SK-N-DZ (cell line): Measurements from ENCODE around the gene VCX2.
"Not testable (repeated sequence)": the region's sequence is repeated elsewhere in the genome, so short reads cannot be mapped to it uniquely, and the experiment has no call there.

ENCODE experiments used
- DNase-seq: peaks from one replicate; pipeline ENCODE4 v3.0.0-alpha.2; 2015; ENCODE audit warnings: low spot score
- small RNA-seq, 2 experiments: library from RNA; depleted of rRNA; stranded (forward); fragments of <200 nt; gene quantifications; one replicate each; pipeline ENCODE3, GENCODE V24; 2014

Gene VCX2

GRCh38 chrX:8122538-8122937 lies 48.5 kb downstream of the VCX2 start:
- DNase-seq, result no peak

GRCh38 chrX:8121391-8121790 lies 49.7 kb downstream of the VCX2 start:
- not testable (repeated sequence) for DNase-seq

Small RNA genes within 50 kb of the gene (small RNA-seq; reads per million reads assigned to genes)
- gene MIR651, result 0 reads per million in 2 experiments
